Measurements from ENCODE around the gene TRIM33. TPM values are rescaled to one million over a fixed set of nuclear protein-coding genes. Genes with fewer than 3 reads are reported as not detected.

The TRIM33 gene
- total and polyA plus RNA-seq, 2 of the 13 experiments (the other 11 are each of a cell fraction or from before 2014, with no cell fraction given): 35.5 to 42.2 TPM

GRCh38 chr1:114503916-114504422 lies 7.0 kb downstream of the TRIM33 start (continued):
- TF ChIP-seq ZNF850 (CRISPR knock-in tag; conservative IDR thresholded peaks at IDR 0.05) (no peak), ZNF547 (CRISPR knock-in tag; IDR thresholded peaks at IDR 0.05) (no peak), ZUFSP (CRISPR knock-in tag; IDR thresholded peaks at IDR 0.05; ENCODE audit: borderline replicate concordance) (no peak), DR1 (CRISPR knock-in tag; IDR thresholded peaks at IDR 0.05) (no peak)

- Histone ChIP-seq H3K79me2 (ENCODE audit: insufficient read depth, low read length) (peaks cover 97% of the 10 kb centered on the region), H3K27me3 (ENCODE audit: control insufficient read depth in 1 of 2, insufficient read depth in 2 of 2, low read length in 2 of 2) (no peaks in the 10 kb centered on the region), H3K9me3 (ENCODE audit: low read length) (no peaks in the 10 kb centered on the region), H2AFZ (ENCODE audit: low read length) (no peak overlapping the region), H3K27ac (ENCODE audit: extremely low read length, insufficient read depth, low read length) (no peak overlapping the region), H3K4me2 (ENCODE audit: low read depth, low read length) (no peak overlapping the region), H3K36me3 (replicated peaks in 1 of 2; ENCODE audit: control insufficient read depth in 1 of 2, insufficient read depth in 2 of 2, low read length in 2 of 2) (peaks cover 2 to 15% of the 10 kb centered on the region in 2 experiments; a peak in 3 of 5 replicates), H3K4me3 (replicated peaks in 1 of 3; ENCODE audit: insufficient read depth in 1 of 3, low read depth in 2 of 3, low read length in 3 of 3) (no peak overlapping the region), H3K4me1 (ENCODE audit: insufficient read depth, low read length) (peaks cover 38% of the 10 kb centered on the region), H3K9ac (ENCODE audit: insufficient read depth, low read depth, low read length) (no peak overlapping the region), H4K20me1 (ENCODE audit: insufficient read depth, low read length) (peaks cover 13% of the 10 kb centered on the region; the same call in 1 of the 2 replicates)
- CTCF ChIA-PET (ENCODE audit: low intra/inter-chr PET ratio, low total read pairs): no interaction called here
- FAIRE-seq (no peak), ATAC-seq (no peak), DNase-seq (ENCODE audit: low spot score) (no peak)
- in situ Hi-C loops (cut with HindIII; ENCODE audit: extremely low pct_ligation_motif_present, low pct_unique_long_range_greater_than_20kb) (no loop called here), intact Hi-C loops (cut with micrococcal nuclease; ENCODE audit: unreplicated experiment) (no loop called here)
- TF ChIP-seq ZFP1 (CRISPR knock-in tag; IDR thresholded peaks at IDR 0.05) (no peak), SATB2 (CRISPR knock-in tag; IDR thresholded peaks at IDR 0.05) (no peak), KAT8 (CRISPR knock-in tag; IDR thresholded peaks at IDR 0.05) (no peak), ZNF749 (CRISPR knock-in tag; IDR thresholded peaks at IDR 0.05; ENCODE audit: borderline replicate concordance) (no peak), ZNF556 (CRISPR knock-in tag; IDR thresholded peaks at IDR 0.05; ENCODE audit: borderline replicate concordance) (no peak), MBD4 (IDR thresholded peaks at IDR 0.05; ENCODE audit: borderline replicate concordance, low read length) (no peak), SIX4 (CRISPR knock-in tag; IDR thresholded peaks at IDR 0.05) (no peak), ZXDC (CRISPR knock-in tag; IDR thresholded peaks at IDR 0.05) (no peak), ZC3H13 (CRISPR knock-in tag; IDR thresholded peaks at IDR 0.05) (no peak)
- BruUV-seq (replicated peaks): no TSS peak
- POLR2A ChIA-PET: no interaction called here
These were observed 8.9 kb downstream of the TRIM33 start for GRCh38 chr1:114502080-114502479.
